Activated CD4-positive, alpha-beta T cell treated with anti-CD3 and anti-CD28 coated beads, Interleukin-2, amount 50 U/mL, for 4 hours (primary cell): Measurements from ENCODE around the gene FUT2.
"Not testable (repeated sequence)": the region's sequence is repeated elsewhere in the genome, so short reads cannot be mapped to it uniquely, and the experiment has no call there.

Experiments
- DNase-seq, 2 experiments: peaks; one replicate each; pipeline ENCODE4 v3.0.0-alpha.2; 2020

FUT2 gene

GRCh38 chr19:48671446-48671995 is 24.2 kb upstream of the FUT2 start:
- no peak for DNase-seq

- DNase-seq = no peak
These were observed 22.8 kb upstream of the FUT2 start, which contains the start of gene NTN5 for GRCh38 chr19:48672994-48673393. TSS of gene NTN5 (minus strand) at chr19:48673017. CDS start at chr19:48670986, 2,031 bp downstream.

GRCh38 chr19:48673436-48674100 is 22.2 kb upstream of the FUT2 start:
- DNase-seq = no peak

GRCh38 chr19:48674216-48674809 is 21.5 kb upstream of the FUT2 start:
- no peak for DNase-seq

GRCh38 chr19:48674921-48675824 is 20.6 kb upstream of the FUT2 start:
- peak; percentile 67 to 68 for DNase-seq

GRCh38 chr19:48676487-48676886 is 19.3 kb upstream of the FUT2 start:
- no peak for DNase-seq

- DNase-seq = no peak
These were observed 18.9 kb upstream of the FUT2 start for GRCh38 chr19:48676887-48677286.

- no peak for DNase-seq
These were observed 17.6 kb upstream of the FUT2 start for GRCh38 chr19:48678201-48678600.

- DNase-seq = not testable (repeated sequence)
These were observed 15.8 kb upstream of the FUT2 start for GRCh38 chr19:48680006-48680405.

- no peak for DNase-seq
These were observed 15.2 kb upstream of the FUT2 start for GRCh38 chr19:48680436-48681126.

GRCh38 chr19:48681127-48681470 is 14.7 kb upstream of the FUT2 start:
- no peak for DNase-seq

- no peak for DNase-seq
These were observed 12.4 kb upstream of the FUT2 start for GRCh38 chr19:48683349-48683748.

- no peak for DNase-seq
These were observed 10.2 kb upstream of the FUT2 start for GRCh38 chr19:48685583-48685982.

GRCh38 chr19:48686088-48686487 is 9.7 kb upstream of the FUT2 start:
- no peak for DNase-seq

GRCh38 chr19:48686637-48687036 is 9.1 kb upstream of the FUT2 start:
- DNase-seq = not testable (repeated sequence)

- no peak for DNase-seq
These were observed 8.0 kb upstream of the FUT2 start for GRCh38 chr19:48687776-48688175.

GRCh38 chr19:48689449-48689848 is 6.3 kb upstream of the FUT2 start:
- no peak for DNase-seq

- DNase-seq = not testable (repeated sequence)
These were observed 2.1 kb upstream of the FUT2 start for GRCh38 chr19:48693629-48694028.

- DNase-seq = no peak
These were observed 711 bp downstream of the FUT2 start for GRCh38 chr19:48696353-48697010.

- no peak for DNase-seq
These were observed 2.3 kb downstream of the FUT2 start for GRCh38 chr19:48698046-48698445.

- DNase-seq = no peak
These were observed 6.9 kb downstream of the FUT2 start for GRCh38 chr19:48702701-48703100.

- DNase-seq = no peak
These were observed 7.5 kb downstream of the FUT2 start for GRCh38 chr19:48703316-48703715.
